Tibial nerve (tissue), 4 donors: Measurements from ENCODE around the gene IFI27L2.

Experiments used
- CTCF ChIP-seq, 5 experiments: fragments of 200-600 bp in 3 of 5; fragments of 450-650 bp in 2 of 5; sonication (generic) in 3 of 5; IDR thresholded peaks; one replicate each; pipeline ENCODE4 v1.5.1; 2016 to 2019; ENCODE audit warnings: antibody characterized with exemption in 5 of 5, mild to moderate bottlenecking in 3 of 5, moderate library complexity in 2 of 5
- EP300 ChIP-seq, 2 donors: sonication (generic); formaldehyde crosslinking; IDR thresholded peaks; one replicate each; pipeline ENCODE4 v1.6.1; 2017; ENCODE audit warnings: antibody characterized with exemption in 2 of 2, mild to moderate bottlenecking in 1 of 2
- POLR2A ChIP-seq, 2 donors: fragments of 450-650 bp; IDR thresholded peaks; one replicate each; pipeline ENCODE4 v1.6.1; 2017; ENCODE audit warnings: antibody characterized with exemption in 2 of 2, mild to moderate bottlenecking in 2 of 2, moderate library complexity in 2 of 2

- TF ChIP-seq POLR2A (IDR thresholded peaks at IDR 0.05), result no peak
- no peak for TF ChIP-seq CTCF (IDR thresholded peaks at IDR 0.05)
- TF ChIP-seq EP300 (IDR thresholded peaks at IDR 0.05), result no peak
Observed at GRCh38 chr14:94102768-94103482, 26.5 kb downstream of the IFI27L2 start.
